GM19372 (cell line): Measurements from ENCODE around the gene H2BW2.
"Not testable (repeated sequence)": the region's sequence is repeated elsewhere in the genome, so short reads cannot be mapped to it uniquely, and the experiment has no call there.

Source experiments
- ATAC-seq: cut with Tn5 transposase; IDR thresholded peaks from one replicate; pipeline ENCODE4 v1.9.1; 2021; ENCODE audit warnings: mild to moderate bottlenecking, low read depth, moderate library complexity; ENCODE audit not compliant: unreplicated experiment

Gene H2BW2

GRCh38 chrX:104039689-104040505 lies at the start of gene H2BW2:
Gene H2BW2, plus strand, starts transcription at chrX:104039956. Its CDS starts 39 bp downstream, at chrX:104039995.
- no peak for ATAC-seq

- ATAC-seq: no peak
These were observed 40.5 kb upstream of the H2BW2 start for GRCh38 chrX:103999234-103999633.

- no peak for ATAC-seq
These were observed 30.9 kb upstream of the H2BW2 start for GRCh38 chrX:104008831-104009230.

- ATAC-seq: no peak
These were observed 26.6 kb upstream of the H2BW2 start for GRCh38 chrX:104013158-104013557.

GRCh38 chrX:104013606-104014005 lies 26.1 kb upstream of the H2BW2 start, which contains the start of gene H2BW1:
Gene H2BW1, minus strand, starts transcription at chrX:104013708. Its CDS starts 132 bp downstream, at chrX:104013576.
- no peak for ATAC-seq

GRCh38 chrX:104015576-104015975 lies 24.2 kb upstream of the H2BW2 start:
- not testable (repeated sequence) for ATAC-seq

GRCh38 chrX:104018126-104018525 lies 21.6 kb upstream of the H2BW2 start:
- ATAC-seq: no peak

GRCh38 chrX:104041003-104041402 lies 1.2 kb downstream of the H2BW2 start:
- ATAC-seq: no peak

GRCh38 chrX:104045642-104046041 lies 5.9 kb downstream of the H2BW2 start:
- no peak for ATAC-seq

GRCh38 chrX:104047171-104047570 lies 7.4 kb downstream of the H2BW2 start:
- ATAC-seq: no peak

GRCh38 chrX:104054956-104055355 lies 15.2 kb downstream of the H2BW2 start:
- not testable (repeated sequence) for ATAC-seq

GRCh38 chrX:104062636-104063035 lies 22.9 kb downstream of the H2BW2 start:
- ATAC-seq: not testable (repeated sequence)

GRCh38 chrX:104075778-104076445 lies 36.2 kb downstream of the H2BW2 start, which contains the start of gene TMSB15C:
Gene TMSB15C, minus strand, starts transcription at chrX:104076236.
- ATAC-seq: peak; percentile 99

GRCh38 chrX:104077854-104078253 lies 38.1 kb downstream of the H2BW2 start:
- ATAC-seq: not testable (repeated sequence)

GRCh38 chrX:104084063-104084462 lies 44.3 kb downstream of the H2BW2 start:
- ATAC-seq: no peak

- no peak for ATAC-seq
These were observed 45.0 kb downstream of the H2BW2 start for GRCh38 chrX:104084534-104085277.

- no peak for ATAC-seq
These were observed 45.7 kb downstream of the H2BW2 start for GRCh38 chrX:104085477-104085876.

- no peak for ATAC-seq
These were observed 46.2 kb downstream of the H2BW2 start for GRCh38 chrX:104085919-104086318.
